ENCODE results near the gene FAM163A.

Gene FAM163A

GRCh38 chr1:179754041-179754624, 11.0 kb downstream of the FAM163A start:
- DNase-seq: no peak

- DNase-seq: no peak
These were observed 14.8 kb downstream of the FAM163A start for GRCh38 chr1:179757933-179758332.

- no peak for DNase-seq
These were observed 17.4 kb downstream of the FAM163A start for GRCh38 chr1:179760521-179760920.

- DNase-seq: no peak
These were observed 18.2 kb downstream of the FAM163A start for GRCh38 chr1:179761296-179761695.

GRCh38 chr1:179761846-179762640, 19.0 kb downstream of the FAM163A start:
- DNase-seq: no peak

- no peak for DNase-seq
These were observed 24.1 kb downstream of the FAM163A start for GRCh38 chr1:179767177-179767581.

GRCh38 chr1:179767996-179768395, 24.9 kb downstream of the FAM163A start:
- no peak for DNase-seq

- DNase-seq: no peak
These were observed 27.9 kb downstream of the FAM163A start for GRCh38 chr1:179770887-179771502.

GRCh38 chr1:179773264-179773663, 30.2 kb downstream of the FAM163A start:
- DNase-seq: no peak

- DNase-seq: no peak
These were observed 30.9 kb downstream of the FAM163A start for GRCh38 chr1:179774000-179774399.

- no peak for DNase-seq
These were observed 31.5 kb downstream of the FAM163A start for GRCh38 chr1:179774566-179774965.

- DNase-seq: no peak
These were observed 31.9 kb downstream of the FAM163A start for GRCh38 chr1:179775009-179775408.

GRCh38 chr1:179776831-179777230, 33.7 kb downstream of the FAM163A start:
- DNase-seq: no peak

GRCh38 chr1:179777731-179778130, 34.6 kb downstream of the FAM163A start:
- DNase-seq: no peak

- DNase-seq: no peak
These were observed 36.7 kb downstream of the FAM163A start for GRCh38 chr1:179779645-179780272.

GRCh38 chr1:179781962-179782361, 38.9 kb downstream of the FAM163A start:
- no peak for DNase-seq

- DNase-seq: no peak
These were observed 41.9 kb downstream of the FAM163A start for GRCh38 chr1:179785031-179785431.

GRCh38 chr1:179785728-179786127, 42.6 kb downstream of the FAM163A start:
- no peak for DNase-seq

- no peak for DNase-seq
These were observed 44.0 kb downstream of the FAM163A start for GRCh38 chr1:179786815-179787685.

- no peak for DNase-seq
These were observed 45.2 kb downstream of the FAM163A start for GRCh38 chr1:179788259-179788658.

GRCh38 chr1:179793281-179793680, 50.2 kb downstream of the FAM163A start:
- no peak for DNase-seq

GRCh38 chr1:179794146-179794545, 51.1 kb downstream of the FAM163A start:
- DNase-seq: no peak

- no peak for DNase-seq
These were observed 51.6 kb downstream of the FAM163A start for GRCh38 chr1:179794669-179795068.
